Panc1 (cell line): ENCODE data around the gene FRY.

ENCODE experiments used
- SIN3A ChIP-seq: IDR thresholded peaks from 2 replicates; pipeline ENCODE4 v1.6.1; 2012; ENCODE audit warnings: low read depth, mild to moderate bottlenecking, low read length, moderate library complexity, borderline replicate concordance; ENCODE audit not compliant: insufficient read depth
- TCF7L2 ChIP-seq: IDR thresholded peaks from 2 replicates; pipeline ENCODE4 v1.6.1; 2011; ENCODE audit warnings: mild to moderate bottlenecking, low read depth, low read length, inconsistent platforms
- TF ChIP-seq, protein P1 (sequence below): fragments of 450-650 bp; IDR thresholded peaks from 2 replicates; pipeline ENCODE4 v1.5.1; 2017; ENCODE audit warnings: mild to moderate bottlenecking
- TF ChIP-seq, protein P2 (sequence below), 2 experiments: IDR thresholded peaks; 2 replicates each; pipeline ENCODE4 v1.6.1; 2011 to 2012; ENCODE audit warnings: low read depth in 2 of 2, control low read depth in 1 of 2, low read length in 1 of 2, mild to moderate bottlenecking in 1 of 2, moderate library complexity in 1 of 2; ENCODE audit not compliant: insufficient read depth in 1 of 2

DNA sequence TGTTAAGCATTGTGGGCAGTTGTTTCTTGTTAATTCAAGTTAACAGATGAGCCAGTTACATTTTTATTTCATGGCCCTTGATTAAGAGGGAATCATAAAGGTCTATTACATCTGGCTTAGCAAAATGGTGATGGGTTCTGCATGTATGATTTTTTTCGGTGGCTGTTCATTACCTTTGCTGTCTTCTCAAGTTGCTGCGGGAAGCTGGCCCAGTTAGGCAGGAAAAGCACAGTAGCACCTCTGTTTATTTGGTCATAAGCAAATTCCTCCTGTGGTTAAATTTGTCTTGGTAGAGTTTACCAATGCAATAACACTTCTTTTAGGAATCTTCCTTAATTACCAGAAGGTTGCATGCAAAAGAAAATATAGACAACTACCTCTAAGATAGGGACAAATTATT is 104.5 kb downstream of the FRY start:
- TF ChIP-seq, protein P1, sequence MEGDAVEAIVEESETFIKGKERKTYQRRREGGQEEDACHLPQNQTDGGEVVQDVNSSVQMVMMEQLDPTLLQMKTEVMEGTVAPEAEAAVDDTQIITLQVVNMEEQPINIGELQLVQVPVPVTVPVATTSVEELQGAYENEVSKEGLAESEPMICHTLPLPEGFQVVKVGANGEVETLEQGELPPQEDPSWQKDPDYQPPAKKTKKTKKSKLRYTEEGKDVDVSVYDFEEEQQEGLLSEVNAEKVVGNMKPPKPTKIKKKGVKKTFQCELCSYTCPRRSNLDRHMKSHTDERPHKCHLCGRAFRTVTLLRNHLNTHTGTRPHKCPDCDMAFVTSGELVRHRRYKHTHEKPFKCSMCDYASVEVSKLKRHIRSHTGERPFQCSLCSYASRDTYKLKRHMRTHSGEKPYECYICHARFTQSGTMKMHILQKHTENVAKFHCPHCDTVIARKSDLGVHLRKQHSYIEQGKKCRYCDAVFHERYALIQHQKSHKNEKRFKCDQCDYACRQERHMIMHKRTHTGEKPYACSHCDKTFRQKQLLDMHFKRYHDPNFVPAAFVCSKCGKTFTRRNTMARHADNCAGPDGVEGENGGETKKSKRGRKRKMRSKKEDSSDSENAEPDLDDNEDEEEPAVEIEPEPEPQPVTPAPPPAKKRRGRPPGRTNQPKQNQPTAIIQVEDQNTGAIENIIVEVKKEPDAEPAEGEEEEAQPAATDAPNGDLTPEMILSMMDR = no peak
- no peak for TF ChIP-seq SIN3A
- TF ChIP-seq, protein P2, sequence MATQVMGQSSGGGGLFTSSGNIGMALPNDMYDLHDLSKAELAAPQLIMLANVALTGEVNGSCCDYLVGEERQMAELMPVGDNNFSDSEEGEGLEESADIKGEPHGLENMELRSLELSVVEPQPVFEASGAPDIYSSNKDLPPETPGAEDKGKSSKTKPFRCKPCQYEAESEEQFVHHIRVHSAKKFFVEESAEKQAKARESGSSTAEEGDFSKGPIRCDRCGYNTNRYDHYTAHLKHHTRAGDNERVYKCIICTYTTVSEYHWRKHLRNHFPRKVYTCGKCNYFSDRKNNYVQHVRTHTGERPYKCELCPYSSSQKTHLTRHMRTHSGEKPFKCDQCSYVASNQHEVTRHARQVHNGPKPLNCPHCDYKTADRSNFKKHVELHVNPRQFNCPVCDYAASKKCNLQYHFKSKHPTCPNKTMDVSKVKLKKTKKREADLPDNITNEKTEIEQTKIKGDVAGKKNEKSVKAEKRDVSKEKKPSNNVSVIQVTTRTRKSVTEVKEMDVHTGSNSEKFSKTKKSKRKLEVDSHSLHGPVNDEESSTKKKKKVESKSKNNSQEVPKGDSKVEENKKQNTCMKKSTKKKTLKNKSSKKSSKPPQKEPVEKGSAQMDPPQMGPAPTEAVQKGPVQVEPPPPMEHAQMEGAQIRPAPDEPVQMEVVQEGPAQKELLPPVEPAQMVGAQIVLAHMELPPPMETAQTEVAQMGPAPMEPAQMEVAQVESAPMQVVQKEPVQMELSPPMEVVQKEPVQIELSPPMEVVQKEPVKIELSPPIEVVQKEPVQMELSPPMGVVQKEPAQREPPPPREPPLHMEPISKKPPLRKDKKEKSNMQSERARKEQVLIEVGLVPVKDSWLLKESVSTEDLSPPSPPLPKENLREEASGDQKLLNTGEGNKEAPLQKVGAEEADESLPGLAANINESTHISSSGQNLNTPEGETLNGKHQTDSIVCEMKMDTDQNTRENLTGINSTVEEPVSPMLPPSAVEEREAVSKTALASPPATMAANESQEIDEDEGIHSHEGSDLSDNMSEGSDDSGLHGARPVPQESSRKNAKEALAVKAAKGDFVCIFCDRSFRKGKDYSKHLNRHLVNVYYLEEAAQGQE (IDR thresholded peaks at IDR 0.05; ENCODE audit: insufficient read depth in 1 of 2, low read depth in 2 of 2, low read length in 1 of 2) = no peak
- no peak for TF ChIP-seq TCF7L2
